ENCODE results near the gene PER2. TPM values are rescaled to one million over a fixed set of nuclear protein-coding genes. Genes with fewer than 3 reads are reported as not detected.
"Not testable (repeated sequence)": the region's sequence is repeated elsewhere in the genome, so short reads cannot be mapped to it uniquely, and the experiment has no call there.

PER2 gene
- total RNA-seq, 4 donors from 2014 or later = 5.3 to 36.4 (median 15.4) TPM

DNA sequence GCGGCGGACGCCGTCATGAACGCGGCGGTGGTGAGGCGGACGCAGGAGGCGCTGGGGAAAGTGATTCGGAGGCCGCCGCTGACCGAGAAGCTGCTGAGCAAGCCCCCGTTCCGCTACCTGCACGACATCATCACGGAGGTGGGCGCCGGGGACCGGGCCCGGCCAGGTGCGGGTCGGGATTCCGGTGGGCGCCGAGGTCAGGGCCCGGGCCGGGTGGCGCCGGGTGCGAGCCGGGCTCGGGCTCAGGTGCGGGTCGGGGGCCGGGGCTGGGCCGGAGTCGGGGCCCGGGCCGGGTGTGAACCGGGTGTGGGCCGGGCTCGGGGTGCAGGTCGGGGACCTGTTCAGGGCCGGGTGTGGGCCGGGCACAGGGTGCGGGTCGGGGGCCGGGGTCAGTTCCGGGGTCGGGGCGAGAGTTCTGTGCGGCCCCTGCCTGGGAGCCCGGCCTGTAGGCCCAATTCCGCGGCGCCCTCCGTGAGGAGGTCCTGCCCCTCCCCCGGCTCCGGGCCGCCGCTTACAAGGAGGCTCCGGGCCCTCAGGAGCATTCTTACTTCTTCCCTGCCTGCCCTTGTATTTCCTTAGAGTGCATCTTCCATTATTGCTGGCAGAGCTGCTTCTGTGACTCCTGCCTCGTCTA, 32.4 kb upstream of the PER2 start:
- TF ChIP-seq, protein P1, sequence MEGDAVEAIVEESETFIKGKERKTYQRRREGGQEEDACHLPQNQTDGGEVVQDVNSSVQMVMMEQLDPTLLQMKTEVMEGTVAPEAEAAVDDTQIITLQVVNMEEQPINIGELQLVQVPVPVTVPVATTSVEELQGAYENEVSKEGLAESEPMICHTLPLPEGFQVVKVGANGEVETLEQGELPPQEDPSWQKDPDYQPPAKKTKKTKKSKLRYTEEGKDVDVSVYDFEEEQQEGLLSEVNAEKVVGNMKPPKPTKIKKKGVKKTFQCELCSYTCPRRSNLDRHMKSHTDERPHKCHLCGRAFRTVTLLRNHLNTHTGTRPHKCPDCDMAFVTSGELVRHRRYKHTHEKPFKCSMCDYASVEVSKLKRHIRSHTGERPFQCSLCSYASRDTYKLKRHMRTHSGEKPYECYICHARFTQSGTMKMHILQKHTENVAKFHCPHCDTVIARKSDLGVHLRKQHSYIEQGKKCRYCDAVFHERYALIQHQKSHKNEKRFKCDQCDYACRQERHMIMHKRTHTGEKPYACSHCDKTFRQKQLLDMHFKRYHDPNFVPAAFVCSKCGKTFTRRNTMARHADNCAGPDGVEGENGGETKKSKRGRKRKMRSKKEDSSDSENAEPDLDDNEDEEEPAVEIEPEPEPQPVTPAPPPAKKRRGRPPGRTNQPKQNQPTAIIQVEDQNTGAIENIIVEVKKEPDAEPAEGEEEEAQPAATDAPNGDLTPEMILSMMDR (IDR thresholded peaks at IDR 0.05) = no peak
- ATAC-seq (ENCODE audit: low FRiP score) (peak; percentile 22), DNase-seq (ENCODE audit: low spot score) (no peak)

DNA sequence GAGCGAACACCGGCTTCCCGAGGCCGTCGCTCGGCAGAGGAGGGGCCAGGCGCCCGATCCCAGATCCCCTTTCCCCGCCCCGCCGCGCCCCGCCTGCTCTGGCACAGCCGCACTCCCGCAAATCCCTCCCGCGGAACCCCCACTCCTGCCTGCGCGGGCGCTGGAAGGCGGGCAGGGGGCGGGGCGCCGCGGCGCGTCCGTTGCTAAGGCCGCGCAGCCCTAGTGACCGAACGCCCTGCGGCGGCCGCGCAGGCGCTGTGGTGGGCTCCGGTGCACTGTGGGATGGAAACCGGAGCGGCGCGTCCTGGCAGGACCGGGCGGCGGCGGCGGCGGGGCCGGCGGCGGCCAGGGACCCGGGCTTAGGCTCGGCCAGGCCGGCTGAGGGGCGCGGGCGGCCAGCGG, 31.8 kb upstream of the PER2 start, which contains the start of gene TRAF3IP1:
TRAF3IP1 (plus strand) TSS at position 273 of the 402 bp plus-strand sequence. CDS start 145 bp downstream, outside the sequence.
- ATAC-seq (ENCODE audit: low FRiP score) (peak; percentile 98), DNase-seq (ENCODE audit: low spot score) (peak; percentile 76)

DNA sequence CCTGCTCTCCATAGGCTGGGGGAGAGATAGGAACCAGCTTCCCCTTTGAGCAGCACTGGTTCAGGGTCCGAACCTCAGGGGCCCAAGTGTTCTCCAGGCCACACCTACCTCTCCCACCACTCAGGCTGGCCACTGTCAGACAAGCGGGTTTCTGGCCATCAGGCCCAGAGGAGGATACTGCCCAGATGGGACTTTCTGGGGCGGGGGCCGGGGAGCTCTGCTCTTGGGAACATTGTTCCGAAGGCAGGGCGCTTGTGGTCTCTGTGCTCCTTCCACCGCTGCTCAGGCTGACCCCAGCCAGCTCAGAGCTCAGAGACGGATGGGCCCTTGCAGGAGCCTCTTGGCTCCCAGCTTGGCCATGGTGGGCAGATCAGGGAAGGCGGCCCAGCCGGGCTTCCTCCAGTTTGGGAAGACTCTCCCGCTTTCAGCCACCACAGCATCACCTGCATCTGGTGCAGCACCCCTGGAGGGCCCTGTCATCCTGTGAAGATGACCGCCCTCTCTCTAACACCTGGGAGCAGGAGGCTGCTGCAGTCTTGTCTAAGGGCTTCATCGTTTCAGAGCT, 26.7 kb upstream of the PER2 start:
- DNase-seq (ENCODE audit: low spot score) (no peak), ATAC-seq (ENCODE audit: low FRiP score) (no peak)
- TF ChIP-seq, protein P1 (IDR thresholded peaks at IDR 0.05) = no peak

More for the DNA sequence above, 31.8 kb upstream of the PER2 start, which contains the start of gene TRAF3IP1:
- TF ChIP-seq, protein P1 (IDR thresholded peaks at IDR 0.05) = no peak

DNA sequence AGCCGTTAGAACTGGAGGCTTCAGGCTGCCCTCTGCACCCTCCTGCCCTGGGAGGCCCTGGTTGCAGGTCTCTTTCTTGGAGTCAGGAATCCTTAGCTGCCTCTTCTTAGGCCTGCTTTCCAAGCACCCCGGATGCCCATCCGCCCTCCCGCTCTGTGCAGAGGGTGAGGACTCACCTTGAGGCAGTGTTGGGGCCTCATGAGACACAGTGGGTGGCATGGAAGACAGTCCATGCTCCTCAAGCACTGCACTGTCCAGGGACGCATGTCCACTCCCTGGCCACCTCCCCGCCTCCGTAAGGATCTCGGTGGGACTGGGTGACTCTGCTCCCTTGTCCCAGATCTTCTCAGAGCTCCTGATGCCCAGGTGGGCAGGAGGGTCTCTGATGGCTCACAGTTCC, 26.2 kb upstream of the PER2 start:
- DNase-seq (ENCODE audit: low spot score) (no peak), ATAC-seq (ENCODE audit: low FRiP score) (no peak)
- TF ChIP-seq, protein P1 (IDR thresholded peaks at IDR 0.05) = no peak

DNA sequence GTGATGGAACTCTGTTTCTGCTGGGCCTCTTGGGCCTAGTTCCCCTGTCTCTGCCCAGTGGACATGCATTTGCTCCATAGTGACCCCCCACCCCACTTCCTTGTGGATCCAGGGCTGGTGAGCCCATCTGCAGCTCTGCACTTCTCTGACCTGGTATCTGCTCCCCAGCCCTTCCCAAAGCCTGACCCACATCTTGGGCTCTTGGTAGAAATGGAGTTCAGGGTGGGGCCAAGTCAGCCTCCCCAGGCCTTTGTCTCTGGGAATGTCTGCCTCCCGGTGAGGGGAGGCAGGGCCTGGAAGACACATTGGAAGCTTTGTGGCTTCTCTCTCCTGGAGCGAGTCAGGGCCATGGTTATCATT, 25.6 kb upstream of the PER2 start:
- TF ChIP-seq, protein P1 (IDR thresholded peaks at IDR 0.05) = no peak
- no peak for ATAC-seq (ENCODE audit: low FRiP score)
- DNase-seq (ENCODE audit: low spot score) = no peak

DNA sequence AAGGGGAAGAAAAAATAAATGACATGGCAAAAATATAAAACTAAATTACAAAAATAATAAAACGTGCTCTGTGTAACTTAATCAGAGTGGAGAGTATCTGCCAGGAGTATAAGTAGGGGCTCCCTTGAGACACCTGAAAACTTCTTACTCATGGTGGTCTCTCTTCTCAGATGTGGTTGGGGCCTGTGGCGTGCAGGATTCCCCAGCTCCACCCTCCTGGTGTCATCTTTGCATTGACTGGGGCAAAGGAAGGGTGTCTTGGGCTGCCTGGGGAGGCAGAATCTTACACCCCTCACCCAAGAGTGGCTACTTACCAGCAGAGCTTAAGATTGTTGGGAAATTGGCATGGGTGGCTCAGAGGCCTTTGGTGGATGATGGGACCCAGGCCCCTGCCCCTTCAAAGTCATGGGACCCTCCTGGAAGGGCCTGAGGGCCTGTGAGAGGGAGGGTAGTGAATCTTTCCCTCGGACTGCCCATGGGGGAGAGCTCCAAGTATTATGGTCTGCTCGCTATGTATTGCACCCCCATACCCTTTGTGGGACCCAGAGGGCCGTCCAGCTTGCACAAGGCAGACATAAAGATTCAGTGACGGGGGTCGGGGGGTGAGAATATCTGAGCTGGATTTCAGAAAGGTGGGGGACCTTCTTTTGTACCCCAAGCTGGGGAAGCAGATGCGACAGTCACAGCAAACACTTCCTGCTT, 25.0 kb upstream of the PER2 start:
- ATAC-seq (ENCODE audit: low FRiP score) (peak; percentile 9), DNase-seq (ENCODE audit: low spot score) (no peak)
- TF ChIP-seq, protein P1 (IDR thresholded peaks at IDR 0.05) = no peak

DNA sequence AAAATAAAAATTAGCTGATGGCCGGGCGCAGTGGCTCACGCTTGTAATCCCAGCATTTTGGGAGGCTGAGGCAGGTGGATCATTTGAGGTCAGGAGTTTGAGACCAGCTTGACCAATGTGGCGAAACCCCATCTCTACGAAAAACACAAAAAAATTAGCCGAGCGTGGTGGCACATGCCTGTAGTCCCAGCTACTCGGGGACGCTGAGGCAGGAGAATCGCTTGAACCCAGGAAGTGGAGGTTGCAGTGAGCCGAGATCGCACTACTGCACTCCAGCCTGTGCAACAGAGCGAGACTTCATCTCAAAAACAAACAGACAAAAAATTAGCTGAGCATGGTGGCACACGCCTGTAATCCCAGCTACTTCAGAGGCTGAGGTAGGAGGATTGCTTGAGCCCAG, 22.3 kb upstream of the PER2 start:
- ATAC-seq (ENCODE audit: low FRiP score) = not testable (repeated sequence)

More for the DNA sequence above, 22.3 kb upstream of the PER2 start:
- DNase-seq (ENCODE audit: low spot score) = not testable (repeated sequence)
